Stimulated activated naive CD8-positive, alpha-beta T cell treated with anti-CD3 and anti-CD28 coated beads, Interleukin-15, amount 100 ng/mL, for 72 hours (primary cell): ENCODE data around the gene ATG2A.
A peak's percentile ranks its signal among the peaks of the same experiment; 100 is the strongest.

Experiments used
- ATAC-seq: fragments of 150-1000 bp; cut with Tn5 transposase; 2 replicates; pipeline ENCODE4 v1.10.0; 2021; ENCODE audit warnings: mild to moderate bottlenecking, moderate library complexity
- DNase-seq, 2 donors: peaks; one replicate each; pipeline ENCODE4 v3.0.0; 2021 to 2022
- H3K27ac Mint-ChIP-seq, 2 donors: one replicate each; pipeline ENCODE4 v1.8.0; 2022; ENCODE audit warnings: mild to moderate bottlenecking in 2 of 2, mixed read lengths in 2 of 2, moderate library complexity in 2 of 2
- H3K27me3 Mint-ChIP-seq: one replicate; pipeline ENCODE4 v1.8.0; 2022; ENCODE audit warnings: mixed read lengths
- H3K4me1 Mint-ChIP-seq: one replicate; pipeline ENCODE4 v1.8.0; 2022; ENCODE audit warnings: mild to moderate bottlenecking, mixed read lengths
- H3K4me3 Mint-ChIP-seq, 2 donors: one replicate each; pipeline ENCODE4 v1.8.0; 2022; ENCODE audit warnings: mild to moderate bottlenecking in 2 of 2, mixed read lengths in 2 of 2, moderate library complexity in 1 of 2
- H3K9me3 Mint-ChIP-seq, 2 donors: one replicate each; pipeline ENCODE4 v1.8.0; 2022; ENCODE audit warnings: mixed read lengths in 2 of 2

Gene ATG2A

DNA sequence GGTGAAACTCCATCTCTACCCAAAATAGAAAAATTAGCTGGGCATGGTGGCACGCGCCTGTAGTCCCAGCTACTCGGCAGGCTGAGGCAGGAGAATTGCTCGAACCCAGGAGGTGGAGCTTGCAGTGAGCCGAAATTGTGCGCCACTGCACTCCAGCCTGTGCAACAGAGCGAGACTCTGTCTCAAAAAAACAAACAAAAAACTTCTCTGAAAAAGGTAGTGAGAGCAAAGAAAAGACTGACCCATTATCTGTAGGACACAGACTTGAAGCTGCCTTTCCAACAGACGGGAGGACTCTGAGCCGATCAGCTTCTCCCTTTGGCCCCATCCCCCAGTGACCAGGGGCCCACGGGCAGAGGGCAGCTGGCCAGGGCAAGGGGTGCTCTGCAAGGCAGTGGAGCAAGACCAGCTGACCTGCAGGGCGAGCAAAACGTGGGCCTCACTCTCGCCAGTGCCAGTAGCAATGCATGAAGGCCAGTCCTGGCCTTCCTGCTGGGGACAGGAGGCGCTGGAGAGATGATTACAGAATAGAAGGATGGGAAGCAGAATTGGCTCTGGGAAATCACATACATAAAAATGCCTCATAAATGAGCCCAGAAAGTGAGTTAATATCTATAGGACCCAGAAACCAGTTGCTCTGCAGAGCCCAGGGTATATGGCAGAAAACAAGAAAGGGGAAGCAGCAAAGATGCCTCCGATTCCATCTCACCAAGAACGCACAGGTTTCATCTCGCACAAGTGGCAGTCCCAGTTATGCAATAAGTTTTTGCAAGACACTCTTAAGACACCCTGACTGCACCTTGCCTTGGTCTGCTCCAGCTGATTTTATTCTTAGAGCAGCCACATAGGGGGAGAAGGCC, 41.4 kb downstream of the ATG2A start:
- H3K9me3 Mint-ChIP-seq, result no peaks in the 10 kb centered on the region
- ATAC-seq (no peak), DNase-seq (no peak)
- H3K27me3 Mint-ChIP-seq, result no peaks in the 10 kb centered on the region
- H3K27ac Mint-ChIP-seq, result peak overlapping the region in 1 of 2 donors; percentile 81
- H3K4me1 Mint-ChIP-seq, result peaks cover 82% of the 10 kb centered on the region
- H3K4me3 Mint-ChIP-seq, result peak overlapping the region; percentile 92 to 100

DNA sequence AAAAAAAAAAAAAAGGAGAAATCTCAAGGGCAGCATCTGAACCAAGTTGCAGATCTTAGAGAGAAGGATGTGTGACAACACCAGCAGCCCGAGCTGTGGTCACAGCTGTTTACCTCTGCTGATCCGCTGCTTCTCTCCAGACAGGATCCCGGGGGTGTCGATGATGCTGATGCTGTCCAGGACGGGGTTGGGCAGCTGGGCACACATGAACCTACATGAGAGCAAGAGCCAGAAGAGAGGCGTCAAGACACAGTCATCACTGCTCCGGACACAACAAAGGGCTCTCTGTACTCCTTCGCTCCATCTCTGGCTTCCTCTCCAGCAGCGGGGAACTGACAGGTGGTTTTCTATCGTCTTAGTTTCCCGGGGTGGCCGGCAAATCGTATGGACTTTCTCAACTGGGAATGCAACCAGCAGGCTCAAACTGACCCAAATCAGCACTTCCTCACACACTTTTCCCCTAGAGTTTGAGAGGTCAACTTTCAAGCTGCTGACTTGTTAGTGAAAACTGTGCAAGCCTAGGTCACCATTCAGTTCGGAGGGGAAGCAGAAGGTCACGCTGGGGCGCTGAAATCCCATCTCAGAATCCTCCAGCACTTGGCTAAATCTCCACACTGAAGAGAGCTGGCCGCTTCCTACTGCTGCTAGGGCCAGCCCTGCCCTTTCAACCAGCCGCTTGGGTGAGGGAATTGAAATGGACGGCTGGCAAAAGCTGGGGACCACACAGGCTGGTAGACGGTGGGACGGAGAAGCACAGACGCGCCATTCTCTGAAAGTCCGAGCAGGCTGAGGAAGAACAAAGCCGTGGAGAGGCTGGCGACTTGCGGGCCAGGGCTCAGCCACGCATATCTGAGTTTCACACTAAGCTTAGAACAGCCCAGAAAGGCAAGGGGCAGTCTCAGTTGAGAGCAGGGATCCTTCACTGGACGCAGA, 42.4 kb downstream of the ATG2A start:
- peaks cover 82% of the 10 kb centered on the region for H3K4me1 Mint-ChIP-seq
- H3K27me3 Mint-ChIP-seq, result no peaks in the 10 kb centered on the region
- peak overlapping the region; percentile 92 to 100 for H3K4me3 Mint-ChIP-seq
- DNase-seq, result no peak
- no peak for ATAC-seq
- no peaks in the 10 kb centered on the region for H3K9me3 Mint-ChIP-seq
- H3K27ac Mint-ChIP-seq, result peak overlapping the region; percentile 43 to 60

DNA sequence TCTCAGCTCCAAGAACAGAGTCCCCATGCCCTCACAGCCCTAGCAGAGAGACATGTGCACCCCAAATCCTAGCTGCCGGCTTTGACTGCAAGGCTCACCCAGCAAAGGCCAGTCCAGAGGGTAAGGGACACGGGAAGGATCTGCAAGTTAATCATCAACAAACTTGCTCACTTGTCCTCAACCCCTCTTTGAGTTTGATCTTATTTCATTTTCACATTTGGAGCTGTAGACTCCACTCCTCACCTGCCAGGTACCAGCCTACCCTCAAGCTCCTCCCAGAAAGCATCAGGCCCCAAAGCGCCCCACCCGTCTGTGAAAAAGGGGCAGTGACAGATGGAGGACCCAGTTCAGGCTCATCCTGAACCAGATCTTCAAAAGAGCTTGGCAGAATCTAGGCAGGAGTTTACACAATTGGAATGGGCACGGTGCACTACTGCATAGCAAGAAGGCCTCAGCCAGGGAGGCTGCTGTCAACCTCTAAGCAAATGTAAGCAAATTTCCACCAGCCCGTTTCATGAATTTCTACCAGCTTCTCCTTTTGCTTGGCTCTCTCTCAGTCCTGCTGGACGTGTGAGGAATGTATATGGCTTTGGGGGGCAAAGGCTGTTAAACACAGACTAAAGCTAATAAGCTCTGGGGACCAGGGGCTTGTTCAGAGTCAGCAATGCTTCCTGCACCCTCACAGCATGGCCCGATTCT, 44.1 kb downstream of the ATG2A start:
- Mint-ChIP-seq H3K27me3 (no peaks in the 10 kb centered on the region), H3K4me1 (peaks cover 89% of the 10 kb centered on the region), H3K27ac (peak overlapping the region in 1 of 2 donors; percentile 82), H3K4me3 (peak overlapping the region; percentile 59 to 67), H3K9me3 (no peaks in the 10 kb centered on the region)
- no peak for ATAC-seq
- no peak for DNase-seq

DNA sequence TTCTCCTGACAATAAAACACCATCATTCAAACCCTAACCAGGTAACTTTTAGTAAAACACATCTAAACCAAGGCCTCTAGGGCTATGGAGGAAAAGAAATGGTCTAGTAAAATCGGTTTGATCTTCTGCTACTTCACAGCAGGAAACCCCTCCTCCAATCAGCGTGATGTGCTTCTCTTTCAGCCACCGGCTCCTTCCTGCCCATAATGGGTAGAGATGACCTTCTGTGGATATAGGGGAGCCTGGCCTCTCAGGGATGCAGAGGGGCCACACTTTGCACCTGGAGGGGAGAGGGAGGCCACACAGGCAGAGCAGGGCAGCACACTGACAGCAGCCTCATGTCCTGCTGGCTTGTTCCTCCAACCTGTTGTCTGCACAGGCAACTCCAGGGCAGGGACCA, 45.5 kb downstream of the ATG2A start:
- Mint-ChIP-seq H3K4me3 (peak overlapping the region; percentile 76 to 79), H3K27ac (peak overlapping the region; percentile 34 to 72), H3K4me1 (peaks cover 94% of the 10 kb centered on the region), H3K27me3 (no peaks in the 10 kb centered on the region), H3K9me3 (no peaks in the 10 kb centered on the region)
- DNase-seq, result no peak
- no peak for ATAC-seq

DNA sequence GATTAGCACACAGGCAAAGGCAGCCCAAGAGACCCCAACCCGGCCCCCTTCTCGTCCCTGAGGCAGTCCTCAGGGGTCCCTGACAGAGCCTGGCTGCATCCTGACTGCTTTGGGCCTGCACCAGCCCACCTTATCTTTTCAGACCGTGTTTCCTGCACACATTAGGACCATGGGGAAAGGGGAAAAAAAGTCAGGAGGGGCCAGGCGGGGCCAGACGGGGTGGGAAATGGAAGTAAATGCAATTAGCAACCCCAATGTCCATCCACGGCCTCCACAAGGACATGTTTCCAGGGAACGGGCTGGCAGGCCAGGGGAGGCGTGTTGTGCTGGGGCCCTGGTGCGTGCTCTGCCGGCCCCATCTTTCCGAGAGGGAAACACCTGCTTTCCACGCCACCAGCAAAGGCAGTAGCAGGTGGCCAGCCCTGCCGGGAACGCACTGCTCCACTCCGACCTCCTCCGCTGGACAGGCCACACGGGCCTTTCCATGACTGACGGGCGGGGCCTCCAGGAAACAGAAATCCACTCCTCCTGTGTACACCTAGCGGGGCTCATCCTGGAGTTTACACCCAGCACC, 46.0 kb downstream of the ATG2A start:
- peak overlapping the region in 1 of 2 donors; percentile 72 for H3K27ac Mint-ChIP-seq
- H3K9me3 Mint-ChIP-seq, result peaks cover 0 to 3% of the 10 kb centered on the region in 2 donors
- H3K27me3 Mint-ChIP-seq, result no peaks in the 10 kb centered on the region
- ATAC-seq (no peak), DNase-seq (no peak)
- peaks cover 95% of the 10 kb centered on the region for H3K4me1 Mint-ChIP-seq
- H3K4me3 Mint-ChIP-seq, result peak overlapping the region; percentile 76 to 79

DNA sequence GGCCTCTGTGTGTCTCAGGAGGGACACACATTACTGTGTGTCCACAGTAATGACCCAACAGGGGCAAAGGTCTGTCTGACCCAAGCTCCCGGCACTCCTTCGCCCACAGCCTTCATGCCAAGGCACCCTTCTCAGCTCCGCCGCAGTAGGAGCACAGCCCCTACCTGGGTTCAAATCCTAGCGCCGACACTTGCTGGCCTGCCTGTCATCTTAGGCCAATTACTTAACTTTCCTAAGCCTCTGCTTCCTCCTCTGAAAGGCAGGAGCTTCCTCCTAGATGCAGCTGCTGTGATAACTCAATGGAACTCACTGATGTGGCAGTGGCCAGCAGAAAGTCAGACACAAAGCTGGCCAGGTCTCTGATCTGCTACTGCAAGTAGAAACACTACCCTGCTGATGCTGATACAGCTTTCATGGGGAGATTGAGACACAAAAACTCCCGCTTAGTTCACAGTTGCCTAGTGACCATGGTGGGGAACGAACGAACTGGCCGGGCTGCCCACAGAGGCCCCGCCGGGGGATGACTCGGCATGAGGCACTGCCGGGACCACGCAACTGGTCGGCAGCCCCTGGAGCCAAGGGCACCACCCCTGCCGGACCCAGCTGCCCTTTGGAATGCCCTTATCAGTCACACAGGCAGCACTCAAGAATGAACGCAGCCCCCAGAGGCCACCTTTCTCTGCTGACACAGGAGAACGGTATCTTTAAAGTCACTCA, 46.7 kb downstream of the ATG2A start:
- H3K4me1 Mint-ChIP-seq, result peaks cover 95% of the 10 kb centered on the region
- no peak for DNase-seq
- H3K27ac Mint-ChIP-seq, result peak overlapping the region in 1 of 2 donors; percentile 17
- H3K4me3 Mint-ChIP-seq, result peak overlapping the region; percentile 76 to 79
- no peak for ATAC-seq
- no peaks in the 10 kb centered on the region for H3K27me3 Mint-ChIP-seq
- H3K9me3 Mint-ChIP-seq, result peaks cover 0 to 8% of the 10 kb centered on the region in 2 donors

DNA sequence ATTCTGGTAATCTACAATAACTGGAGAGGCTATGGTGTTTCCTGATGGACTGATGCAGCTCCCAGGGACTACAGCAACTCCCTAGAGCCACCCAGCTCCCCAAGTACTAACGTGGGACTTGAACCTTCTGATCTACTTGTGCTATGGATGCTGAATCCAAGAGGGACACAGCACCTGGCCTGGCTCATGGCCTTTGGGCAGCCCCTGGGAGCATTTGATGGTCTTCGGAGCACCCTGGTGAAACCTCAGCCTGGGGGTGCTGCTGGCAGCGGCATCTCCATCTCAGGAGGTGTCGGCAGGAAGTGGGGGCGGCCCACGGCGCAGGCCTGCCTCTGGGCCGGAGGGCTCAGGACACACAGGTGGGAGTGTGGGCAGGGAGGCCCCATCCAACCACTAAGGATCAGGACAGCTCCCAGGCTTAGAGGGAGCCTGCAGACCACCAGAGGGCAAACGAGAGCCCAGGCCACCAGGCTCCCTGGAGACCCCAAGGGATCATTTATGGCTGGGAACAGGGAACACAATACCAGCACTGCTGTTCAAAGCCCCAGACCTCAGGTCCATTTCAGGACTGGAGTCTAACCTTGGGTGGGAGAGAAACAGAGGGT, 47.3 kb downstream of the ATG2A start:
- Mint-ChIP-seq H3K27ac (peak overlapping the region; percentile 57 to 63), H3K4me3 (peak overlapping the region; percentile 76 to 79), H3K4me1 (peaks cover 95% of the 10 kb centered on the region), H3K27me3 (no peaks in the 10 kb centered on the region), H3K9me3 (peaks cover 0 to 8% of the 10 kb centered on the region in 2 donors)
- ATAC-seq (no peak), DNase-seq (no peak)

DNA sequence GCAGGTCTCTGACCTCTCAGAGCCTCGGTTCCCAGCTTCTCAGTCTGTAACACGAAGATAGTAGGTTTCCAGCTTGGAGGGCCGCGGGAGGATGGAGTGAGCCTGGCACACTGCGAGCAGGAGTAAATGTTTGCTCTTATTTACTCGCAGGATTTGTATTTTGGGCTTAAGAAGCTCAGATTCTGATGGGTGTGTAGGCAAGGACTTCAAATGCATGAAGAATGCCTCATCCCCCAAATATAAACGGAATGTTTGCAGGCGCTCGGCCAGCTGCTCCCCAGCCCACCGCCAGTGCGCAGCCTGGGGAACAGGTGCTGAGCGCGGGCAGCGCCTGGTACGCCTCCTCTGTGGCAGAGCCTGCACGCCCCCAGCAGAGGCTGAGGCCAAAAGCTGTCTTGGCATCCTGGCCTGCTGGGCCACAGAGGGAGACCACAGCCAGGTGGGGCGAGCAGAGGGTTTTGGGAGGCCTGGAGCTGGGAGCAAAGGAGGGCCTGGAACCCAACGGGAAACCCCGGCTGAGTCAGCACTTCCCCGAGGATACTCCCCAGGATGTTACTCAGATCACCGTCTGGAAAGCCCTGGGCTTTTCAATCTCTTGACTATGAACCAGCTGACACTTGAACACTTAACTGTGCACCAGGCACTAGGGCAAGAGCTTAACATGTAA, 48.0 kb downstream of the ATG2A start:
- H3K9me3 Mint-ChIP-seq, result peaks cover 0 to 8% of the 10 kb centered on the region in 2 donors
- H3K4me1 Mint-ChIP-seq, result peaks cover 95% of the 10 kb centered on the region
- no peak for DNase-seq
- H3K27me3 Mint-ChIP-seq, result no peaks in the 10 kb centered on the region
- H3K4me3 Mint-ChIP-seq, result peak overlapping the region; percentile 76 to 79
- H3K27ac Mint-ChIP-seq, result peak overlapping the region in 1 of 2 donors; percentile 57
- ATAC-seq, result peak; percentile 27

DNA sequence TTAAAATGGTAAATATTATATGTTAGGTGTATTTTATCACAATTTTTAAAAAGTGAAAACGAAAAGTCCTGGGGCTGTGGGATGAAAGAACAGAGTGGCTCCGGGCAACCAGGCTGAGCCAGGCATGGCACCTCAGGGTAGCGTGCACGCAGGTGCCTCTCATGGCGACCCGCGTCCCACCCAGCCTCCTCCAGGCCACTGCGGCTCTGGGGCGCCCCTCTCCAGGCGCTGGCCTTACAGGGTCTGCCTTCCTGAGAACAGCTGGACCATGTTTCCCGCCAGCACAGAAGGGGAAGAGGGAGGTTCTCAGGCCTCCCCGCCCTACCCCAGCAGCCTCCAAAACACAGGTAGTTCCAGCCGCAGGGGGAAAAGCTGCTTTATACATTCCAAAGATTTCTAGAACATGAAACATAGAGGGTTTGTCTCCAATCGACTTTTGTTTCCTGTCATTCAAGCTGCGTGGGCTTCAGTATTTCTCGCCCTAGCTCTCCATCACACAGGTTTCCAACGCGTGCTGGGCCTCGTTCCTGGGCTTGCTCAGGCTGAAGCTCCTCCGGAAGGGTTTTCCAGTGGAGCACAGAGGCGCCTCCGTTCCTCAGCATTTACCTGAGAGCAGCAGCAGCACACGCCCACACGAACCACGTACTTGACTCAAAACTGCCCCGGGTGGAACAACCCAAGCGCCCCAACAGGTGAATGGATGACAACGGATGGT, 49.1 kb downstream of the ATG2A start:
- Mint-ChIP-seq H3K4me3 (peak overlapping the region; percentile 76 to 79), H3K9me3 (peaks cover 0 to 8% of the 10 kb centered on the region in 2 donors), H3K27me3 (no peaks in the 10 kb centered on the region), H3K4me1 (peaks cover 96% of the 10 kb centered on the region), H3K27ac (peak overlapping the region in 1 of 2 donors; percentile 35)
- DNase-seq (no peak), ATAC-seq (no peak)

DNA sequence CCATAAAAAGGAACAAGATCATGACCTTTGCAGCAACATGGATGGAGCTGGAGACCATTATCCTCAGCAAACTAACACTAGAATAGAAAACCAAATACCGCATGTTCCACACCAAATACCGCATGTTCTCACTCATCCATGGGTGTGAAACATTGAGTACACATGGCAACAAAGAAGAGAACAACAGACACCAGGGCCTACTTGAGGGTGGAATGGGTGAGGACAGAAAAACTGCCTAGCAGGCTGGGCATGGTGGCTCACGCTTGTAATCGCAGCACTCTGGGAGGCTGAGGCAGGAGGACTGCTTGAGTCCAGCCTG, 50.9 kb downstream of the ATG2A start:
- peaks cover 95% of the 10 kb centered on the region for H3K4me1 Mint-ChIP-seq
- H3K27ac Mint-ChIP-seq, result peak overlapping the region; percentile 50 to 96
- ATAC-seq (no peak), DNase-seq (no peak)
- peak overlapping the region; percentile 87 to 94 for H3K4me3 Mint-ChIP-seq
- peaks cover 0 to 8% of the 10 kb centered on the region in 2 donors for H3K9me3 Mint-ChIP-seq
- no peaks in the 10 kb centered on the region for H3K27me3 Mint-ChIP-seq

DNA sequence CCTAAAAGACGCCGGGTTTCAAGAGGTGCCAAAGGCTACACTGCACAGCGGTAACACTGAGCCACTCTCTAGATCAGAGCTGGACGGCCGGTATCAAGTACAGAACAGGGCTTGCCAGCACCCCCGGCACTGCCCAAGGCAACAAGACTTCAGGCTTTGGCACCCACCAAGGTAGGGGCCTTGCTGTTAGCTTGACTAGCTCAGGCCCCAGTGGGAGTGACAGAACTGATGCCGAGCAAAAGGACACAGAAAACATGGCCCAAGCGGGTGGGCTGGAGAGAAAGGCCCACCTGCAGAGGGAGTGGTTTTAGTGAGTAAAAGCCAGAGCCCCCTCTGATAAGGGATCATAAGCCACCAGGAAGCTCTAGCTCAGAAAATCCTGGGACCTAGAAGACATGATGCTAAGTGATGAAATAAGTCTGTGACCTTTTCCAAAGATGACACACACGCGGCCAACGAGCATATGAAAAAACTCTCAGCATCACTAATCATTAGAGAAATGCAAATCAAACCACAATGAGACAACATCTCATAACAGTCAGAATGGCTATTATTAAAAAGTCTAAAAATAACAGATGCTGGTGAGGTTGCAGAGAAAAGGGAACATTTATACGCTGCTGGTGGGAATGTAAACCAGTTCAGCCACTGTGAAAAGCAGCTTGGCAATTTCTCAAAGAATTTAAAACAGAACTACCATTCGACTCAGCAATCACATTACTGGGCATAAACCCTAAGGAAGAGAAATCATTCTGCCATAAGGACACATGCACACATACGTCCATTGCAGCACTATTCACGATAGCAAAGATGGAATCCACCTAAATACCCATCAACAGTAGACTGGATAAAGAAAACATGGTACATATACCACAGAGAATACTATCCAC, 51.5 kb downstream of the ATG2A start:
- DNase-seq, result peak in 1 of 2 donors; percentile 69
- peak; percentile 39 for ATAC-seq
- peaks cover 95% of the 10 kb centered on the region for H3K4me1 Mint-ChIP-seq
- peak overlapping the region; percentile 87 to 94 for H3K4me3 Mint-ChIP-seq
- H3K9me3 Mint-ChIP-seq, result peaks cover 0 to 8% of the 10 kb centered on the region in 2 donors
- H3K27me3 Mint-ChIP-seq, result no peaks in the 10 kb centered on the region
- peak overlapping the region; percentile 96 to 99 for H3K27ac Mint-ChIP-seq

DNA sequence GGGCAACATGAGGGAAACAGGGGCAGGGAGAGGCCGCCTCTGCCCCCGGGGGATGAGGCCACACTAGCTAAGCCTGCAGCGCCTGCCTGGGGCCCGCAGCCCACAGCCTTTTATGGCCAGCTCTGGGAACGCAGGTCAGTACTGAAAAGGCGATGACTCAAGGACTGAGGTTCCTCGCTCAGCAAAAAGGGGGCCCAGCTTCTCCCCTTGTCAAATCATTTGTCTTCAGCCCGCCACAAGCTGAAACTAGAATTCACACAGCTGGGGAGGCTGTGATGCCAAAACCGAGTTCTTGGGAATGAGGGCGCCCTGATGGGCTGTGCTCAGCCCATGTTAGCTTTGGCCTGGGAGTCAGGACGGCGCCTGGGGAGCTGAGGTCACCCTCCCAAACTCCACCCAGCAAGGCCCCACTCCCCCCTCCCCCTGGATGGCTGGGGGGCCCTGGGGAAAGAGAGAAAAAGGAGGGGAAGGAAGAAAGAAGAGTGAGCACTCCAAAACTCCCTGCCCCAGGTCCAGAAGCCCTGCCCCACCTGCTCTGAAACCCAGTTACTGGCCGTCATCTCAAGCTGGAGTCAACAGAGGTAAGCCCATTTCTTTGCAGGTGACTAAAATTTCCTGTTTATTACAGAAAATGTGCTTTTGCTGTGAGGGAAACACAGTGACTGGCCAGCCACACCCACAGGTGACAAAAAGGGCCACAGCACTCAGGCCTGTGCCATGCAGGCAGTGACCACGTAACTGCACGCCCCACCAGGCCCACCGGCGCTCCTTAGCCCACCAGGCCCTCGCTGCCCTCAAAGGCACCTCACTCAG, 52.3 kb downstream of the ATG2A start:
- peaks cover 95% of the 10 kb centered on the region for H3K4me1 Mint-ChIP-seq
- ATAC-seq (peak; percentile 65), DNase-seq (peak; percentile 70 to 86)
- peaks cover 0 to 8% of the 10 kb centered on the region in 2 donors for H3K9me3 Mint-ChIP-seq
- H3K27me3 Mint-ChIP-seq, result no peaks in the 10 kb centered on the region
- peak overlapping the region; percentile 96 to 99 for H3K27ac Mint-ChIP-seq
- H3K4me3 Mint-ChIP-seq, result peak overlapping the region; percentile 87 to 94
